Muscle of arm (tissue), 12 donors: ENCODE data around the gene LIPC. TPM values are rescaled to one million over a fixed set of nuclear protein-coding genes. Genes with fewer than 3 reads are reported as not detected.

ENCODE experiments used
- DNase-seq: peaks from one replicate; pipeline ENCODE4 v3.0.0-alpha.2; 2013
- polyA plus RNA-seq, 12 donors: library from polyadenylated mRNA; unstranded; fragments of 120-200 nt; gene quantifications; one replicate each; pipeline ENCODE4 v1.2.1, GENCODE V29; 2013; ENCODE audit not compliant: insufficient read length in 12 of 12

The LIPC gene
- polyA plus RNA-seq, 12 donors, result 0.20 to 2.4 (median 0.48) TPM; not detected in 2

DNA sequence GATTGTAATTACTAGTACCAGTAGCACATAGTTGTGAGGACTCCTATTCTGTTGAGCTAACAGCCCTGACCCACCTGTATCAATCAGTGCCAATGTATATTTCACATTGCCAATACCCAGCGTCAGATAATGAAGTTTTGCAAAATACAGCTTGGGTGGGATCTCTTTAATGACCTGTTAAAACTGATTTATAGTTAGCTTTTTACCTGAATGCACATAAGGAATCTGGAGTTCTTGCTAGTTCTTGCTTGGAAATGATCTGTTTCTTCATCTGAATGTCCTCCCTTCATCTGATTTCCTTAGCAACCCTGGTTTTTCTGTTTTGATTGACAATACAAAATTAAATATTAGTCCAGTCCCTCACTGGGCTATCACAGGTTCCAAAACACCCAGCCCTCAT, 62.8 kb downstream of the LIPC start:
- DNase-seq, result no peak

DNA sequence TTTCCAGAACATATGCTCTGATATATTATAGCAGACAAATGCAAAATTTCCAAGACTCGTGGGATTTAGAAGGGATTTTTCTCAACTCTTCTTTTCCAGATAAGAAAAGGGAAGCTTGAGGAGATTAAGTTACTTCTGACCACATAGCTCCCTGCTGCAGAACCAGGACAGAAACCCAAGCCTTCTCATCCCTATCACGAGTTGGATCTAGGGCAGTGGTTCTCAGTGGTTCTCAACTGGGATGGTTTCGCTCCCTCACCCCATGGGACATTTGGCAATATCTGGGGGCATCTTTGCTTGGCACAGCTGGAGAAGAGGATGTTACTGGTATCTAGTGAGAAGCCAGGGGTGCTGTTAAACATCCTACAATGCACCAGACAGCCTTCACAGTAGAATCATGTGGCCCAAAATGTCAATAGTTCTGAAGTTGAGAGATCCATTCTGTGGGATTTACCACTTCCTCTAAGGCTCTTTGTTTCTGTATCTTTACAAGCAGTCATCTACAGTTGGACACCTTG, 64.2 kb downstream of the LIPC start:
- no peak for DNase-seq

DNA sequence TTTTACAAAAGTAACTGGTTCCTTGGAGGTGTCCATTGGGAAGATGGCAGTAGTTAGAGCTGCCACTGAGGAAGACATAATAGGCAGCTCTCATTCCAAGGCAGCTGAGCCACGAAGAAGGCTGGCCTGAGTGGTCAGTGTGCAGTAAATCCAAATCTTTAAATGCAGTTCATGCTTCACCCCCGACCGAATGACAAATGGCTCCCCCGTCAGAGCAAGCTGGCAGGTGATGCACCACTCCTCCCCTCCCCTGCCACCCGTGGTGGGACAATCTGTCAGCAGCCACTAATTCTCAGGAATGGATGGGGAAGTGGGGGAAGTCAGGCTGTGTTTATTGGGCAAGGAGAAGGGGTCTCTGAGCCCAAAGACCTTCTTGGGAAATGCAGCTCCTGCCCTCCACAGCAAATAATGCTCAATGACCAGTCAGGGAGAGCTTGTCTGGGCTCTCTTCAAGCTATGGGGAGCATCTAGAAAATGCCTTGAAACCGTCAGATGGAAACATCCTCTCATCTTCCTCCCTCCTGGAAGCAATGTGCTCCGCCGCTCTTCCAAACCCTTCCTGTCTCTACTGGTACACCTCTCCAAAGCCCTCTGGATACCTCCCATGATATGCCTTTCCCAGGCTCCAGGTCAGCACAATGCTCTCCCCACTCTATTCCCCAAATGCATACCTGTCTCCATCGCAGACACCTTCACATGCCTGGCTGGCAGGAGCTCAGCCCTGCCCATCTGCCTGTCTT, 65.4 kb downstream of the LIPC start:
- DNase-seq, result no peak

DNA sequence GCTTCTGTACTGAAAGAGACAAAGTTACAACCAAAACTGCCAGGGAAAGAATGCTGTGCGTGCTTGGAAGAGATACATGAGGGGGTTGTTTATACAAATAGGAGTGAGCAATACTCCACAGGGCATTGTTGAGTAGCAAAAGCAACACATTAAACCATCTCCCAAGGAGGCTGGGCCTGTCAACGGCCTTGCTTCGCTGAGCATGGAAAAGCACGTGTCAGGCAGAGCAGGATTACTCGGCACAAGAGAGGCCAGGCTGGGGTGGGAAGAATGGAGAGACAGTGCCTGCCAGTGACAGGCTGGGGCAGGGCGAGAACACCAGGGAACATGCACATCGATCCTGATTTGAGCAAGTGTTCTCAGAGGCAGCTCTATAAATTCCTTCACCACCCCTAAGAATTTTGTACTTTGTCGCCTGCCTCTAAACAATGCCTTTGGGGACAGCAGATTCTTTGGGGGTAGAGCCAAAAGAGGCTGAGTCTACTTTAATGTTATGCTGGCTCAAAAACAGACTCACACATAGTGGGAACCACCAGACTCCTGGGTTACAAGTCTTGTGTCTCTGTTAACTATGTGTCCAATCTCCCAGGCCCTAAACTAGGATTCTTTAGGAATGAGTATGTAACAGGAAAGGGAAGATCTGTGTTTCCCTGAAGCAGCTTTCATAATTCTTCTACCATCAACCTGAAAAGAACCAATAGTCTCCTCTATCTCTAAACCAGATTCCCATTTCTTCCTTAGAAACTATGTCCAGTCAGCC, 67.2 kb downstream of the LIPC start:
- DNase-seq, result no peak

DNA sequence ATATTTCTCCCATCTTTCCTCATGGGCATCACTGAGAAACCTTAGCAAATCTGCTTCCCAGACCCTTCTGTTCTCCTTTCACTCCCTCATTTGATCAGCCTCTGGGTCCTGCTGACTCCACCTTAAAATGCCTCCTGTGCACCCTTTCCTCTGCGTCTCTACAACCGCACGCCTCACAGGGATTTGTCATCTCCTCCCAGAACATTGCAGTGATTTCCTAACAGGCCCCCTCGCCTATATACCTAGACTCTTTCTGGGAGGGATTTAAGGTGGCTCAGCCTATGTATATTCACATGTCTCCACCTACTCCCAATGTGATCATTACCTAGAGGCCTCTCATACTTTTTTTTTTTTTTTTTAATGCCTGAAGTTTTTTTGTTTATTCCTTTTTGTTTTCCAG, 69.2 kb downstream of the LIPC start:
- no peak for DNase-seq

DNA sequence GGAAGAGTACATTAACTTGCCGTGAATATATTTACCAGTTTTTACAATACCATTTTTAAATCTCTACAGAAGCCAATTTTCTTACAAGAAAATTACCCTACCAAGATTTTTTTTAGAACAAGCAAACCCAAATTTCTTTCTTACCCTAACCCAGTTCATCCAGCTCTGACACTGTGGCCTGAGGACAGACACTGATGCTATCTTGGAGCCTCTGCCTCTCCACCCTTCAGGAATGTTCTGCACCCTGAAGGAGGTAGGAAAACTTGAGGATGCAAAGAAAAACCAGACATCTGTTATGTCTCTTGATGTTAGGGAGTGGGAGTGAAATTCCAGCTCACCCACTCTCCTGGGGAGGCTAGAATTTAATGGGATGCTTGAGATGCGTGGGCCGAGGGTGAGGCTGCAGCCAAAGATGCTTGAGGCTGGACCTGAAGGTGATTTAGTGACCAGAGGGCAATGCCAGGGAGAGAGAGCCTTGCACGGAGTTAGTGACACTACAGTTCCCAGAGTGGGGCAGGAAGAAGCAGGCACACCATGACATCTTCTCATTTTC, 69.9 kb downstream of the LIPC start:
- no peak for DNase-seq

DNA sequence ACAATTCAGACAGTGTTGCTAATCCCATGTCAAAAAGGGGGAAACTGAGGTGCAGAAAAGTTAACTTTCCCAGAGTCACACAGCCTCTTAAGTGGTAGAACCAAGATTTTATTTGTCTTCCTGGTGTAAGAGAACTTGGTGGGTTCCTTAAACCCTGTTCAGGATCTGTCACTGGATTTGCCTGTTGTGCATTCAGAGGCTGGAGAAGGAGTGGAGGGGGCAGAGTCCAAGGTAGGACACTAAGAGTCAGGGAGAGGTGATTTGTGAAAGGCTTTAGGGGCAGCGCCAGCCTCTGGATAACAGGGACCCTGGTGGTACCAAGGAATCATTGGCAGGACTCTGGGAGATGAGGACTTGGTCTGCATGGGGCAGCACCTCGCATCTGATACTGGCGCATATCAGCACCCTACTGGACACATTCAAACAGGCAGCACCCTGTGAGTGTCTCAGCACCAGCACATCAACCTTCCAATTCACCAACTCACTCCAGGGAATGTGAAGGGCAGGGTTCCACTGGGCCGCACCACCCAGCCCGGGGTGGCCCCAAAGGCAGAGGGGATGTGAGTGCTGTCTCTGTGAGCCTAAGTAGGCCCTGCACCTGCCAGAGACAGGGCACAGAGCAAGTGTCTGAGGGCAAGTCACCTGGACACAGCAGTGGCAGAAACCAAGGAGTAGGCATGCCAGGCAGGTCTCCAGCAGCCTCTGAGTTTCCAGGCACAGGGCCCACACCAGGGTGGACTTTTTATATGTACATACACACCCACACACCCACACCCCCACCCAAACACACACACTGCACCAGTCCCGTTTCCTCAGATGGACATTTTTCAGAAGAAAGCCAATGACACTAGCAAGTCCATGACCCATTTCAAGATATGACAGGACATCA, 71.6 kb downstream of the LIPC start:
- no peak for DNase-seq

DNA sequence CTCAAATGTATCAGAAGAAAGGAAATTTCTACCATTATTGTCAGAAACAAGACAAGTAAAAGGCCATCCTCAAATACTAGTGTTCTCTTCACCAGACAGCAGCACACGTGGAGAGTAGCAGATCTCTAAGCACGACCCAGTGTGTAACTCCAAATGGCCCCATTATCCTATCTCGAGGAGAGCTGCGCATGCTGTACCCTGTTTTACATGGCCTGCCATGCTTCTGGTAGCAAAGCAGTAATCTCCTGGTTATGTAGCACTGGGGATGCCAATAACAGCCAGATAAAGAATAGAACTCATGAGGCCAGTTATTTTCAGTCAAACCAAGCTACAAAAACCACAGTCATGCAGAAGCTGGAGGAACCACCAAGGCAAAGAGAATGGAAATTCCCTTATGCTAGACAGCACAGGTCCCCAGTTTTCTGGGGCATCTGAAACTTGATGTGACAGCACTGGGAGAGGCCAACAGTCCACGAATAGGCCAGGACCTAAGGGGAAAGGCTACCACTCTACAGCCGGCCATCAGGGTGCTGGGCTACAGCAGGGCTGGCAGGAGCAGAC, 73.0 kb downstream of the LIPC start:
- no peak for DNase-seq

DNA sequence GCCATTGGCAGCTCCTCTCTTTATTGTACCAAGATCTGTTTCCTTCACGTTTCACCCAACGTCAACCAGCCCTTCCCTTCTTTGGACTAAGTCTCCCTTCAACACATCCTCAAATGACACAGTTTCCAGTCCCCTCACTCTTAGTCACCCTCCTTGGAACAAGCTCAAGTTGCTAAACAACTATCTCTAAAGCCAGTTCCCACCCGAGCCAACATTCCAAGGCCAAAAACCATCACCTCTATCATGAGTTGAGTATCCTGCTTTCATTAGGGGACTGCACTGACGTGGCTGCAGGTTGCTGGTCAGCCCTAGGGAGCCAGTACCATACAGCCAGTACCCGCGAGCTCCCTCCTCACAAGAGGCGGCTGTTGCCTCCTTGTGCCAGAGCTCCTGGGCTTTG, 73.8 kb downstream of the LIPC start:
- DNase-seq, result no peak

DNA sequence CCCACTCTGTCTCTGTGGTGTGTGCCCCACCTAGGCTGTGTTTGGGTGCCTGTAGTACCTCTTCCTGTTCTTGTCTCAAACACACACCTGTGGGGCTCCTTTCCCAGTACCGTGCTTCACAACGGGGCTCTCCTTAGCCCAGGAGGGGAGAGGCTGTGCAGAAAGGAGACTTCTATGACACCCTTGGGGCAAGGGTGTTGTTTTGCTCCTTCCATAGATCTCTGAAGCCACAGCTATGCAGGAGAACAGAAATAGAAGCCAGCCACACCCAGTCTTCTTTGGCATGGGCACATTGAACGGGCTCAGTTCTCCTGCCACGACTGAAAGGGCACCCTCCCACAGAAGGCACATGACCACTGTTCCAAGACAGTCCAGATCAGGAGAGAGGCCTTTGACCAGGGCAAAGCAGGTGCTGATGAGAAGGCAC, 74.3 kb downstream of the LIPC start:
- no peak for DNase-seq

DNA sequence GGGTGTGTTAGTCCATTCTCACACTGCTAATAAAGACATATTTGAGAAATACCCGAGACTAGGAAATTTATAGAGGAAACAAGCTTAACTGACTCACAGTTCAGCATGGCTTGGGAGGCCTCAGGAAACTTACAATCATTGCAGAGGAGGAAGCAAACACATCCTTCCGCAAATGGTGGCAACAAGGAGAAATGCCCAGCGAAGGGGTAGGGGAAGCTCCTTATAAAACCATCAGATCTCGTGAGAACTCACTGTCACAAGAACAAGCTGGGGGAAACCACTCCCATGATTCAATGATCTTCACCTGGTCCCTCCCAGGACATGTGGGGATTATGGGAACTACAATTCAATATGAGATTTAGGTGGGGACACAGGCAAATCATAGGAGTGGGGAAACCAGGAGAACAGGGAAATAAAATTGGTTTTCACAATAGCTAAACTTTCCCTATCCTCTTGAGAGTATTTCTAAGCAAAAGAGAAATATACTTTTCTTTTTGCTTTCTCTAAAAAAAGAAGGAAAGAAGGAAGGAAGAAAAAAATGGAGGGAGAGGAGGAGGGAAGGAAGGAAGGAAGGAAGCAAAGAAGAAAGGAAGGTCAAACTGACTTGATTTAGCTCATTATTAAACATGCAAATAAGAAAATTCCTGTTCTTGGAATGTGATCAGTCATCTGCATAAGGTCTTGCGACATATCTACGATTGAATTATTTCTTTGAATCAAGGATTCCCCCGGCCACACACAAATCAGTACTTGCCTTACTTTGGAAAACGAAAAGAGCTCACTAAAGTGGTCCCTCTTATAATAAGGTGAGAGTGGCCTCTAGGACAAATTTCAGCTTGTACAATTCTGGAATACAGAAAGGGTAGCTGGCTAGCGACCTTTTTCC, 75.2 kb downstream of the LIPC start:
- no peak for DNase-seq

DNA sequence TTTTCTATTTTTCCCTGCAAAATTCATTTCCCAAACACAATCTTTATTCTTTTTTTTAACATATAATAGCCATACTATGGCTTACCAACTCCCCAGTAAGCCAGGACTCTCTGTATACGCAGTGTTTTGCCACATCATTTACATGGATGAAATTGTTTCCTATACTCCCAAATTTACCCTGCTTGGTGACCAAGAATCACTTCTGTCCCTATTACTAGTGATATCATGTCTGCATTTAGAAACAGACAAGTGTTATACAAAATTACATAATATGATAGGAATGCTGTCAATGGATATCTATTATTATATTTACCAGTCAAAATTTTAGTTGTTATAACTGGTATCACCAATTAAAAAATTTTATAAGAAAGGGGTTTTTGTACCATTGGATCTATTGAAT, 77.8 kb downstream of the LIPC start:
- DNase-seq, result no peak

DNA sequence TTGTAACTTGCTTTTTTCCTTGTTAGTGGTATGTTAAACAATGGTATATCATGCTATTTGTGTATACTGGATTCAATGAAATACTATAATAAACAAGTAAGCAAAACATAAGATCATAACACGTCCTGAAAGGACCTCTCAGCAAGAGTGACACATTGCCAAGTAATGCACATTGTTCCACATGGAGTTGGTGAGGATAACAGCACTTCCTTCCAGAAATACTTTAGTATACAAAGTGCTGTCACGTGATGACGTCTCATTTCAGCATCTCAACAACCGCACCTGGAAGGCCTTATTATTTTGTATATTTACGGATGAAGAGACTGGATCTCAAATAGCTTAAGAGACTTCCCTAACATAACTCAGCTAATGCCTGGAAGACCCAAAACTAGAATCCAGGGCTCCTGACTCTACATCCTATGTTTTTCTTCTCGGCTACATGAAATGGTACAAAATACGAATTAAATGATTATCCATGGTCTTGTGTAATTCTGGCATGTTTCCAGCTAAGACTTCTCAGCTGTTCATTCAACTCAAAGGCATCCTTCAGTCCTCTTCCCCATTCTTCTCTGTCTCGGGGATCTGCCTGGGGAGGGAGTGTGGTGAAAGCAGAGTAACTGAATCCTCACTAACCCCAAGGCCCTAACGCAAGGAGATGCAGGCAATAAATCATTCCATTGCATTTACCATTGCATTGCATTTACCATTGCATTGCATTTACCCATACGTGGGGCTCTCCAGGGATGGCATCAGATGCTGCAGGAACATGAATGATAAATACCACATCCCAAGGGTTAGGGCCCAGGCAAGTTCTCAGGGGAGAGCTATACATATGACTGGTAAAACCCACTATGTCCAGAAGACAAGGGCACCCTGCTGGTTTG, 79.2 kb downstream of the LIPC start:
- DNase-seq, result no peak

DNA sequence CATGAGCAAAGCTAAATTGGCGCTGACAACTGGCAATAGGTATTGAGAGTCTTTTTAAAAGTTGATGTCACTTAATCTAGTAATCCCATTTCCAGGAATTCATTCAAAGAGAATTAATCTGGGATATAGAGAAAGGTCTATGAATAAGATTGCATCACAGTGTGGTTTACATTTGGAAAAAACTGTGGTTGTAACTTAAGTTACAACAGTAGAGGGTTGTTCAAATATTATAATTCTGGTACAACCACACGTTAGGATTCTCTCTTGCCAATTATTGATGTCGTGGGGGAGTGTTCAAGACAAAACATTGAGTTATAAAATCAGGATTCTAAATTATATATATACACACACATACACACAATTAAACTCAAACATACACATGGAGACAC, 79.8 kb downstream of the LIPC start:
- no peak for DNase-seq

DNA sequence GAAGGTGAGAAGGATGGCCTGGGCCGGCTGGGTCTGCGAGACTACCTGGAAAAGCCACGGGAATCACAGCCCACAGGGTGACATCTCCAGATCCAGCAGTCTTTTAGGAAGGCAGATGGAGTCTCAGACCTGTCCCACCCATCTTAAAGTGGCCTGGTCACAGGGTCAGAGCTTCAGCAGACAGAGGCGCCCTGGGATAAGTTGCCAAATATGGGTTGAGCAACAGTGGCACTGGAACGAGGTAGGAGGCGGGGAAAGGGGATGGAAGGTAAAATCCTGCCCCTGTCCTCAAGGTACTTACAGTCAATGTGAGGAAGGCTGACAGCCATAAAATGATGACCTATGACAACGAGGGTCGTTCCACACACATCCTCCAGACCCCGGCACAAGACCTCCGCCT, 80.7 kb downstream of the LIPC start:
- no peak for DNase-seq

DNA sequence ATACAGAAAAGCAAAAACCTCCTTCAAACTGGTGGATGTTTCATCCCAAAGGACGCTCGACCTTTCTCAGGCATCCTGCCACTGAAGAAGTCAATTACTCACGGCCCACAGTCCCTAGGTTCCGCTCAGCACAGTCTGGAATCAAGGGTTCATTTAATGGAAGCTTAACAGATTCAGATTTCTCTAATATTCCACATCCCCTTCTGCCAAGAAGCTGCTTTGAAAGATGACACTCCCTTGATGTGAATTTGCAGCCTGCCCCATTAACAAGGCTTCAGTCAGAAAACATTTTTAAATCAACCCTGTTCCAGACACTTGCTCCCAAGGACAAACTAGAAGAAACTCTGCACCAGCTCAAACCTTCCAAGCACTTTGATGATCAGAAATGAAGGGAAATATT, 81.2 kb downstream of the LIPC start:
- no peak for DNase-seq

DNA sequence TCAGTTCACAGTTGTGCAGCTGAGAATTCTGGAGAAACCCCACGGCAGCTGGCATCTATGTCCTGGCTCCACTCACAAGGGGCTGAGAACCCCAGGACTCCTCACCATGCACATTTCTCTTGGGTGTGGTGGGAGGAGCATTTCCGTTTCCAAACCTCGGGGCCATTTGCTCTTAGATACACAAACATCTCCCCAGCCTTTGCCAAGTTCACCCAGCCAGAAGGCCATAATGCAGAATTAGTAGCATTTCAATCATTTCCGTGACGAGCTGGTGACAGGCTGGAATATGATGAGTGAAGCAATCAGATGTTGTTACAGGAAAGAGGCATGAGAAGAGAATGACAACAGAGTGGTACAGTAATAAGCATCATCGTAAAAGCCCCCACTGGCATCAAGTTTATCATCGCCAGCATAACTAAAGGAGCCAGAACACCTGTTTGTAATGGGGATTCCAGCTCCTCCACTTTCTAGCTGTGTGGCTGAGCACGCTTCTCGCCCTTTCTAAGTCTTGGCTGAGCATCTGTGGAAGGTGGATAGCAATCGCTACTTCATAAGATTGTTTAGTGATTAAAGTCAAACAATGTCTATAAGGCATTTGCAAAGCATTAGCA, 82.0 kb downstream of the LIPC start:
- DNase-seq, result no peak

DNA sequence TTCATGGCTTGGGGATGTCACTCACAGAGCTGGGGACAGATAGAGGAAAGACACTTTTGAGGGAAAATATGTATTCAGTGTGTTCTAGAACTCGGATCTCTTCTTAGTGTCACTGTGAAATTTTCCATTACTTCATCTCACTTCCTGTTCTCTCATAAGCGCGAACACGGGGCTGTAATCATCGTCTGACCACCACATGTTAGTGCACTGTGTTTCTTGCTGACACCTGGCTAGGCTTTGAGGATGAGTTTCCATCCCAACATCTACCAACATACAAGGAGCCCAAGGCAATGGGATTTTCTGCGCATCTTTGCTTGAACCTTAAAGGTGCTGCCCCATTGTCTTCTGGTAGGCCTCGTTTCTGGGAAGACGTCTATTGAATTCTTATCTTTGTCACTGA, 84.0 kb downstream of the LIPC start:
- no peak for DNase-seq

DNA sequence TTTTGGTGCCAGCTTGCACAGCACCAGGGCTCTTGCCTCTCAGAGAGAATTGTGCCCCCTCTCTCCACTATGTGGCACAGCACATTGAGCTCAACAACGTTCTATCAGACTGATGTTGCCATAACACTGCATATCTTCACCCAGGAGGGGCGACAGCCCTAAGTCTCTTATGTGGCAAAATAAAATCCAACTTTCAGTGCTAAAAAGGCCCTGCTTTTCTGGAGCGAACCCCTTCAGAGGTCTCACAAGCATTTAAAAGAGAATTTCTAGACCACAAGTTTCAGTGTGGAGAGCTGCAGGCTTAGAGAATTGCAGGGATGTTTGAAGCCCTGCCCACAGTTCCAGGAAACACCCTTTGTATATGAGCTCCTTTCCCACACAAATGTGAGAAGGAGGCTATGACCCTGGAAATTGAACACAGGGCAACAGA, 85.5 kb downstream of the LIPC start:
- no peak for DNase-seq
